Activated CD8-positive, alpha-beta memory T cell treated with anti-CD3 and anti-CD28 coated beads, Interleukin-2, amount 50 U/mL, for 24 hours (primary cell): ENCODE data around the gene TMEM235.
"Not testable (repeated sequence)": the region's sequence is repeated elsewhere in the genome, so short reads cannot be mapped to it uniquely, and the experiment has no call there.

ENCODE experiments used
- DNase-seq: peaks from one replicate; pipeline ENCODE4 v3.0.0-alpha.2; 2020; ENCODE audit errors: extremely low read depth

Gene TMEM235

GRCh38 chr17:78219396-78220150, 11.9 kb upstream of the TMEM235 start:
- no peak for DNase-seq

- DNase-seq: no peak
Observed at GRCh38 chr17:78223061-78223460, 8.4 kb upstream of the TMEM235 start.

GRCh38 chr17:78223765-78224164, 7.7 kb upstream of the TMEM235 start:
- no peak for DNase-seq

GRCh38 chr17:78224231-78225087, 7.0 kb upstream of the TMEM235 start:
- DNase-seq: no peak

- DNase-seq: no peak
Observed at GRCh38 chr17:78225088-78225865, 6.2 kb upstream of the TMEM235 start.

GRCh38 chr17:78226055-78226758, 5.2 kb upstream of the TMEM235 start:
- DNase-seq: no peak

GRCh38 chr17:78226759-78227454, 4.5 kb upstream of the TMEM235 start:
- no peak for DNase-seq

GRCh38 chr17:78227455-78227916, 3.9 kb upstream of the TMEM235 start:
- no peak for DNase-seq

- DNase-seq: no peak
Observed at GRCh38 chr17:78228176-78228575, 3.3 kb upstream of the TMEM235 start.

- DNase-seq: no peak
Observed at GRCh38 chr17:78230252-78230962, 1.0 kb upstream of the TMEM235 start.

- DNase-seq: no peak
Observed at GRCh38 chr17:78231991-78232858, 794 bp downstream of the TMEM235 start.

GRCh38 chr17:78232859-78233173, 1.4 kb downstream of the TMEM235 start:
- DNase-seq: no peak

- no peak for DNase-seq
Observed at GRCh38 chr17:78233678-78234077, 2.2 kb downstream of the TMEM235 start.

- DNase-seq: no peak
Observed at GRCh38 chr17:78234261-78234865, 2.9 kb downstream of the TMEM235 start.

GRCh38 chr17:78235022-78235421, 3.6 kb downstream of the TMEM235 start:
- not testable (repeated sequence) for DNase-seq

GRCh38 chr17:78235885-78236284, 4.5 kb downstream of the TMEM235 start:
- no peak for DNase-seq

- no peak for DNase-seq
Observed at GRCh38 chr17:78236362-78237127, 5.1 kb downstream of the TMEM235 start.

- no peak for DNase-seq
Observed at GRCh38 chr17:78237401-78238012, 6.1 kb downstream of the TMEM235 start.
